Trophoblast cell (in vitro differentiated cells and primary cell): Measurements from ENCODE around the gene AMT.

Experiments
- DNase-seq, 2 donors: peaks; one replicate each; pipeline ENCODE4 v3.0.0-alpha.2; 2016
- H2AFZ ChIP-seq: 2 replicates; pipeline ENCODE4 v1.6.1; 2013; ENCODE audit warnings: low read length, moderate library complexity, mild to moderate bottlenecking; ENCODE audit not compliant: insufficient read depth, poor library complexity
- H2AK5ac ChIP-seq: 2 replicates; pipeline ENCODE4 v1.6.1; 2013; ENCODE audit warnings: mild to moderate bottlenecking, low read length
- H2BK120ac ChIP-seq: 2 replicates; pipeline ENCODE4 v1.6.1; 2013; ENCODE audit warnings: low read length, mild to moderate bottlenecking, moderate library complexity; ENCODE audit not compliant: insufficient read depth, poor library complexity
- H2BK12ac ChIP-seq: 2 replicates; pipeline ENCODE4 v1.6.1; 2013; ENCODE audit warnings: mild to moderate bottlenecking, low read length, moderate library complexity
- H2BK5ac ChIP-seq: 2 replicates; pipeline ENCODE4 v1.6.1; 2013; ENCODE audit warnings: low read length, low read depth, moderate library complexity, mild to moderate bottlenecking; ENCODE audit not compliant: poor library complexity
- H3K14ac ChIP-seq: 2 replicates; pipeline ENCODE4 v1.6.1; 2013; ENCODE audit warnings: mild to moderate bottlenecking, low read length
- H3K18ac ChIP-seq: 2 replicates; pipeline ENCODE4 v1.6.1; 2013; ENCODE audit warnings: mild to moderate bottlenecking, low read length
- H3K23ac ChIP-seq: 2 replicates; pipeline ENCODE4 v1.6.1; 2013; ENCODE audit warnings: low read length
- H3K27ac ChIP-seq: 2 replicates; pipeline ENCODE4 v1.5.1; 2013; ENCODE audit warnings: low read depth, mild to moderate bottlenecking, inconsistent platforms, low read length, moderate library complexity
- H3K27me3 ChIP-seq: 2 replicates; pipeline ENCODE4 v1.6.1; 2013; ENCODE audit warnings: inconsistent platforms, mild to moderate bottlenecking, low read length, moderate library complexity; ENCODE audit not compliant: insufficient read depth
- H3K36me3 ChIP-seq, 2 experiments: 1 replicate in 1 of 2; 2 replicates in 1 of 2; pipeline ENCODE4 v1.6.1; 2013; ENCODE audit warnings: low read length in 2 of 2, mild to moderate bottlenecking in 2 of 2, moderate library complexity in 1 of 2; ENCODE audit not compliant: insufficient read depth in 2 of 2, control insufficient read depth in 1 of 2
- H3K4ac ChIP-seq: 2 replicates; pipeline ENCODE4 v1.6.1; 2013; ENCODE audit warnings: low read depth, mild to moderate bottlenecking, low read length, moderate library complexity
- H3K4me1 ChIP-seq, 2 experiments: 1 replicate in 1 of 2; 2 replicates in 1 of 2; pipeline ENCODE4 v1.6.1; 2013; ENCODE audit warnings: low read length in 2 of 2, mild to moderate bottlenecking in 2 of 2, moderate library complexity in 1 of 2; ENCODE audit not compliant: insufficient read depth in 2 of 2, control insufficient read depth in 1 of 2
- H3K4me2 ChIP-seq: 2 replicates; pipeline ENCODE4 v1.6.1; 2013; ENCODE audit warnings: inconsistent platforms, mild to moderate bottlenecking, low read length, moderate library complexity
- H3K4me3 ChIP-seq: 2 replicates; pipeline ENCODE4 v1.5.1; 2013; ENCODE audit warnings: mild to moderate bottlenecking, low read depth, low read length, inconsistent platforms
- H3K79me1 ChIP-seq: one replicate; pipeline ENCODE4 v1.6.1; 2013; ENCODE audit warnings: low read length
- H3K79me2 ChIP-seq: 2 replicates; pipeline ENCODE4 v1.6.1; 2013; ENCODE audit warnings: low read length, mild to moderate bottlenecking; ENCODE audit not compliant: control insufficient read depth, insufficient read depth, poor library complexity
- H3K9ac ChIP-seq: 2 replicates; pipeline ENCODE4 v1.6.1; 2013; ENCODE audit warnings: mild to moderate bottlenecking, low read length
- H3K9me3 ChIP-seq: 2 replicates; pipeline ENCODE4 v1.6.1; 2013; ENCODE audit warnings: low read depth, mild to moderate bottlenecking, control low read depth, inconsistent platforms, low read length; ENCODE audit not compliant: insufficient read depth
- H4K12ac ChIP-seq: 2 replicates; pipeline ENCODE4 v1.6.1; 2013; ENCODE audit warnings: low read depth, mild to moderate bottlenecking, low read length, moderate library complexity
- H4K8ac ChIP-seq: 2 replicates; pipeline ENCODE4 v1.6.1; 2013; ENCODE audit warnings: low read depth, mild to moderate bottlenecking, low read length, moderate library complexity
- H4K91ac ChIP-seq: one replicate; pipeline ENCODE4 v1.6.1; 2013; ENCODE audit warnings: low read depth, mild to moderate bottlenecking, low read length, moderate library complexity
- WGBS: extraction: QIAGEN DNeasy Blood & Tissue Kit; methylation state at CpG from one replicate; pipeline ENCODE4 v1.1.7; 2013; ENCODE audit warnings: missing lambda C conversion rate; ENCODE audit not compliant: insufficient read length, insufficient coverage; ENCODE audit errors: extremely low coverage; 5-methylcytosine and 5-hydroxymethylcytosine counted together

AMT gene

DNA sequence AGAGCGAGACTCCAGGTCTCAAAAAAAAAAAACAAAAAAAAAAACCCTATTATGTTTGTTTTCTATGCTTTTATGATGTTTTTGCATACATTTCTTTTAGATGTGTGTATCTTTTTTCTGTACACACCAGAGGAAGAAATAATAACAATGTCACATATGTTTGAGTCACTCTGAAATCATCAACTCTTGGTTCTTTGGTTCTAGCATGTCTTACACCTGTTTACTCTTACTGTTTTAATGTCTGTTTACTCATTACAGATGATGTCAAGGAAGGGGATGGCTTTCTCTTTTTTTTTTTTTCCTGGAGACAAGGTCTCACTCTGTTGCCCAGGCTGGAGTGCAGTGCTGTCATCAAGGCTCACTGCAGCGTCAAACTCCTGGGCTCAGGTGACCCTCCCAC, 34.6 kb downstream of the AMT start:
- Histone ChIP-seq H3K27ac (no peak overlapping the region), H3K4ac (peak overlapping the region; percentile 98), H3K9ac (no peak overlapping the region), H3K36me3 (peaks cover 5 to 6% of the 10 kb centered on the region in 2 experiments), H3K9me3 (no peaks in the 10 kb centered on the region), H3K18ac (no peak overlapping the region), H3K4me3 (no peak overlapping the region), H3K79me2 (peaks cover 39% of the 10 kb centered on the region), H3K27me3 (no peaks in the 10 kb centered on the region), H3K4me2 (no peak overlapping the region), H3K23ac (no peak overlapping the region), H4K91ac (no peak overlapping the region), H3K4me1 (peaks cover 4% of the 10 kb centered on the region in 2 experiments), H3K79me1 (no peaks in the 10 kb centered on the region), H2BK5ac (no peak overlapping the region), H2BK120ac (no peak overlapping the region), H2BK12ac (no peak overlapping the region), H3K14ac (no peak overlapping the region), H4K8ac (no peak overlapping the region), H4K12ac (peak overlapping the region; percentile 43), H2AK5ac (no peak overlapping the region), H2AFZ (no peak overlapping the region)
- WGBS = no CpG with 5 or more reads among the region's 2 CpGs
- no peak for DNase-seq

DNA sequence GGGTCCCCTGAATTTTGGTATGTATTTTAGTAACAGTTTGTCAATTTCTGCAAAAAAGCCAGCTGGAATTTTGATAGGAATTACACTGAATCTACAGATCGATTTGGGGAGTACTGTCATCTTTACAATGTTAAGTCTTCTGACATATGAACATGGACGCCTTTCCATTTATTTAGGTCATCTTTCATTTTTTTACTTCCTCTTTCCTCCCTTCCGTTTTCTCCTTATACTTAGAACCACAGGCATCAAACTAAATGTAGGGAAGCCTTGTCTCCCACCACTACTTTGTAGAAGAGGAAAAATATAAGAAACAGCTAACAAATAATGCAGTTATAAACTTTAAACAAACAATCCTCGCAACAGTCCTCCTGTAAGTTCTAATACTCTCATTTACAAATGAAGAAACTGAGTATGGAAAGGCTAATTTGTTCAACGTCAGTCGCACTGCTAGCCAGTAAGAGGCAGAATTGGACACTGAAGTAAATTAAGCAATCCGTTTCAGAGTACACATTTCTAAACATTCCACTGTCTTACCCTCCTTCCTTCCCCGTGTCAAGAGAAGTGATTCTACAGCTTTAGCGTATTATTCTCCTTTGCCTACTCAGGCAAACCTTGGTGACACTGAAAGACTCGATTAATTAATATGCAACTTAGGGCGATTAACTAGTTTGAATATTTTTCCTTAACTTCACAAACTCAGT, 36.1 kb downstream of the AMT start:
- DNase-seq = peak in 1 of 2 donors; percentile 20
- H3K4me3 ChIP-seq = no peak overlapping the region
- peaks cover 0 to 6% of the 10 kb centered on the region in 2 experiments for H3K36me3 ChIP-seq
- H3K27me3 ChIP-seq = no peaks in the 10 kb centered on the region
- H3K79me1 ChIP-seq = no peaks in the 10 kb centered on the region
- no peak overlapping the region for H3K23ac ChIP-seq
- H2BK5ac ChIP-seq = no peak overlapping the region
- H3K27ac ChIP-seq = no peak overlapping the region
- H2AK5ac ChIP-seq = no peak overlapping the region
- H2AFZ ChIP-seq = no peak overlapping the region
- H2BK120ac ChIP-seq = no peak overlapping the region
- H4K91ac ChIP-seq = no peak overlapping the region
- H2BK12ac ChIP-seq = no peak overlapping the region
- no peak overlapping the region for H3K4me2 ChIP-seq
- no peak overlapping the region for H3K9ac ChIP-seq
- no peak overlapping the region for H3K14ac ChIP-seq
- no peak overlapping the region for H4K8ac ChIP-seq
- no peak overlapping the region for H4K12ac ChIP-seq
- H3K4me1 ChIP-seq = peaks cover 4% of the 10 kb centered on the region in 2 experiments
- no peak overlapping the region for H3K18ac ChIP-seq
- no peaks in the 10 kb centered on the region for H3K9me3 ChIP-seq
- no CpG with 5 or more reads among the region's 11 CpGs for WGBS
- H3K79me2 ChIP-seq = peaks cover 39% of the 10 kb centered on the region
- H3K4ac ChIP-seq = peak overlapping the region; percentile 93

DNA sequence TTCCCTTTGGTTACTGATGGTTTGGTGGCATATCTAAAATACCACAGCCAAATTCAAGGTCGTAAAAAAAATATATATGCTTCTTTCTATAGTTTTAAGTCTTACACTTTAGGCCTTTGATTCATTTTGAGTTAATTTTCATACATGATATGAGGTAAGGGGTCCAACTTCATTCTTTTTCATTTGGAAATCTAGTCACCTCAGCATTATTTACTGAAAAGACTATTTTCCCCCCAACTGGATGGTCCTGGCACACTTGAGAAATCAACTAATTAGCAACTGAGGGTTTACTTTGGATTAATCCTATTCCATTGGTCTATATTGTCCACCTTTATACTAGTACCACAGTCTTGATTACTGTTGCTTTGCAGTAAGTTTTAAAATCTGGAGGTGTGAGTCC, 36.7 kb downstream of the AMT start:
- H3K79me2 ChIP-seq = peaks cover 42% of the 10 kb centered on the region
- H2BK5ac ChIP-seq = no peak overlapping the region
- WGBS = no CpG with 5 or more reads among the region's 1 CpG
- no peaks in the 10 kb centered on the region for H3K27me3 ChIP-seq
- H3K4me3 ChIP-seq = no peak overlapping the region
- H3K18ac ChIP-seq = no peak overlapping the region
- H2AK5ac ChIP-seq = no peak overlapping the region
- H3K4me1 ChIP-seq = peaks cover 4% of the 10 kb centered on the region in 2 experiments
- H3K36me3 ChIP-seq = peaks cover 0 to 6% of the 10 kb centered on the region in 2 experiments
- H3K23ac ChIP-seq = no peak overlapping the region
- no peak overlapping the region for H4K8ac ChIP-seq
- H2BK12ac ChIP-seq = no peak overlapping the region
- H3K4me2 ChIP-seq = no peak overlapping the region
- no peak overlapping the region for H3K27ac ChIP-seq
- no peak for DNase-seq
- H3K4ac ChIP-seq = no peak overlapping the region
- no peak overlapping the region for H2BK120ac ChIP-seq
- H3K9me3 ChIP-seq = no peaks in the 10 kb centered on the region
- no peak overlapping the region for H4K91ac ChIP-seq
- H3K79me1 ChIP-seq = no peaks in the 10 kb centered on the region
- H2AFZ ChIP-seq = no peak overlapping the region
- H3K9ac ChIP-seq = no peak overlapping the region
- H3K14ac ChIP-seq = no peak overlapping the region
- no peak overlapping the region for H4K12ac ChIP-seq

DNA sequence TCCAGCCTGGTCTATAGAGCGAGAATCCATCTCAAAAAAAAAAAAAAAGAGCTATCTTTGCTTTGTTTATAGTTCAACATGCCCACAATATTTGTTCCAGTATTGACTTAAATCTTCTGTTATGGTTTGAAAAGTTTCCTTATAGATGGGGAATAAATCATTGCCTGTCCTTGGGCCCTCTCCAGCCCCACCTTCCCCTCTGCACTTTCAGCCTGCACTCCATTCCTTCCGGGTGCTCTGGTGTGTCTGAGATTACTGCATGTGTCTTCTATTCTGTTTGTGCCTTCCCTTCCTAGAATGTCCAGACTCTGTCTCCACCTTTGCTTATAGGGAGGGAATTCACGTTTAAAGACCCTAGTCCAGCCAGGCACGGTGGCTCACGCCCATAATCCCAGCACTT, 38.9 kb downstream of the AMT start:
- Histone ChIP-seq H3K36me3 (peaks cover 0 to 6% of the 10 kb centered on the region in 2 experiments), H3K14ac (no peak overlapping the region), H3K9ac (no peak overlapping the region), H3K79me2 (peaks cover 32% of the 10 kb centered on the region), H4K91ac (no peak overlapping the region), H4K8ac (no peak overlapping the region), H2BK120ac (no peak overlapping the region), H2AFZ (no peak overlapping the region), H4K12ac (no peak overlapping the region), H2AK5ac (no peak overlapping the region), H3K4me1 (peaks cover under 1 to 4% of the 10 kb centered on the region in 2 experiments), H3K23ac (no peak overlapping the region), H3K4me3 (no peak overlapping the region), H3K79me1 (no peaks in the 10 kb centered on the region), H3K9me3 (no peaks in the 10 kb centered on the region), H3K18ac (no peak overlapping the region), H3K4me2 (no peak overlapping the region), H2BK5ac (no peak overlapping the region), H3K27ac (no peak overlapping the region), H3K27me3 (no peaks in the 10 kb centered on the region), H3K4ac (peak overlapping the region; percentile 70), H2BK12ac (no peak overlapping the region)
- no CpG with 5 or more reads among the region's 5 CpGs for WGBS
- DNase-seq = no peak
